Activated naive CD4-positive, alpha-beta T cell treated with anti-CD3 and anti-CD28 coated beads, Interleukin-2, amount 10 ng/mL, durations not matched to agents 7 days and 5 days (primary cell): ENCODE measurements around the gene BSN.

Source experiments
- CTCF ChIA-PET: fragments of 350-600 bp; sonication (Branson Sonifier 250); formaldehyde crosslinking; loops from one replicate; lab custom pipeline; 2021; ENCODE audit warnings: antibody characterized with exemption; lab: Charles Lee
- DNase-seq: peaks from one replicate; pipeline ENCODE4 v3.0.0-alpha.2; 2020
- H3K27ac Mint-ChIP-seq: one replicate; pipeline ENCODE4 v1.8.0; 2021; ENCODE audit warnings: mild to moderate bottlenecking, moderate library complexity, mixed read lengths
- H3K27me3 Mint-ChIP-seq: one replicate; pipeline ENCODE4 v1.8.0; 2021; ENCODE audit warnings: mild to moderate bottlenecking, mixed read lengths
- H3K36me3 Mint-ChIP-seq: one replicate; pipeline ENCODE4 v1.8.0; 2021; ENCODE audit warnings: mixed read lengths
- H3K4me1 Mint-ChIP-seq: one replicate; pipeline ENCODE4 v1.8.0; 2021; ENCODE audit warnings: mixed read lengths
- H3K4me3 Mint-ChIP-seq: one replicate; pipeline ENCODE4 v1.8.0; 2021; ENCODE audit warnings: mild to moderate bottlenecking, moderate library complexity, mixed read lengths
- H3K9me3 Mint-ChIP-seq: one replicate; pipeline ENCODE4 v1.8.0; 2021; ENCODE audit warnings: mixed read lengths

The BSN gene

GRCh38 chr3:49530701-49531100 is 23.6 kb upstream of the BSN start:
- CTCF ChIA-PET = interaction anchor here (1.5 kb wide), 1 partner anchor 9 kb away, joined by 9 read pairs; no protein-coding TSS in a partner anchor
- no peak overlapping the region for H3K4me3 Mint-ChIP-seq

DNA sequence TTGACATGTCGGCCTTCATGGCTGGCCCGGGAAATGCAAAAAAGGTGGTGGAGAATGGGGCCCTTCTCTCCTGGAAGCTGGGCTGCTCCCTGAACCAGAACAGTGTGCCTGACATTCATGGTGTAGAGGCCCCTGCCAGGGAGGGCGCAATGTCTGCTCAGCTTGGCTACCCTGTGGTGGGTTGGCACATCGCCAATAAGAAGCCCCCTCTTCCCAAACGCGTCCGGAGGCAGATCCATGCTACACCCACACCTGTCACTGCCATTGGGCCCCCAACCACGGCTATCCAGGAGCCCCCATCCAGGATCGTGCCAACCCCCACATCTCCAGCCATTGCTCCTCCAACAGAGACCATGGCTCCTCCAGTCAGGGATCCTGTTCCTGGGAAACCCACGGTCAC is 23.1 kb upstream of the BSN start:
- H3K27ac Mint-ChIP-seq = no peak overlapping the region
- peaks cover 15% of the 10 kb centered on the region for H3K36me3 Mint-ChIP-seq
- CTCF ChIA-PET = no interaction called here
- H3K4me3 Mint-ChIP-seq = no peak overlapping the region
- H3K9me3 Mint-ChIP-seq = no peaks in the 10 kb centered on the region
- H3K4me1 Mint-ChIP-seq = no peaks in the 10 kb centered on the region
- DNase-seq = no peak
- no peaks in the 10 kb centered on the region for H3K27me3 Mint-ChIP-seq

More at GRCh38 chr3:49530701-49531100, 23.6 kb upstream of the BSN start:
- no peak for DNase-seq
- H3K9me3 Mint-ChIP-seq = no peaks in the 10 kb centered on the region
- H3K4me1 Mint-ChIP-seq = no peaks in the 10 kb centered on the region
- no peaks in the 10 kb centered on the region for H3K27me3 Mint-ChIP-seq
- peaks cover 15% of the 10 kb centered on the region for H3K36me3 Mint-ChIP-seq
- H3K27ac Mint-ChIP-seq = no peak overlapping the region

GRCh38 chr3:49531715-49532114 is 22.6 kb upstream of the BSN start:
- Mint-ChIP-seq H3K27ac (no peak overlapping the region), H3K36me3 (peaks cover 15% of the 10 kb centered on the region), H3K27me3 (no peaks in the 10 kb centered on the region), H3K9me3 (no peaks in the 10 kb centered on the region), H3K4me1 (no peaks in the 10 kb centered on the region), H3K4me3 (no peak overlapping the region)
- no peak for DNase-seq
- CTCF ChIA-PET = no interaction called here

DNA sequence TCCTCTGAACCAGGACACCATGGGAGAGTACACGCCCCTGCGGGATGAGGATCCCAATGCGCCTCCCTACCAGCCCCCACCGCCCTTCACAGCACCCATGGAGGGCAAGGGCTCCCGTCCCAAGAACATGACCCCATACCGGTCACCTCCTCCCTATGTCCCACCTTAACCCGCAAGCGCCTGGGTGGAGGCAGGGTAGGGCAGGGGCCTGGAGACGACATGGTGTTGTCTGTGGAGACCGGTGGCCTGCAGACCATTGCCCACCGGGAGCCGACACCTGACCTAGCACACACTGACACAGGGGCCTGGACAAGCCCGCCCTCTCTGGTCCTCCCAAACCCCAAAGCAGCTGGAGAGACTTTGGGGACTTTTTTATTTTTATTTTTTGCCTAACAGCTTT is 21.2 kb upstream of the BSN start:
- Mint-ChIP-seq H3K27me3 (no peaks in the 10 kb centered on the region), H3K4me3 (no peak overlapping the region), H3K27ac (no peak overlapping the region), H3K36me3 (peaks cover 15% of the 10 kb centered on the region), H3K9me3 (no peaks in the 10 kb centered on the region), H3K4me1 (no peaks in the 10 kb centered on the region)
- CTCF ChIA-PET = interaction anchor here (1.8 kb wide), 1 partner anchor 138 kb away, joined by 8 read pairs; no protein-coding TSS in a partner anchor
- no peak for DNase-seq

DNA sequence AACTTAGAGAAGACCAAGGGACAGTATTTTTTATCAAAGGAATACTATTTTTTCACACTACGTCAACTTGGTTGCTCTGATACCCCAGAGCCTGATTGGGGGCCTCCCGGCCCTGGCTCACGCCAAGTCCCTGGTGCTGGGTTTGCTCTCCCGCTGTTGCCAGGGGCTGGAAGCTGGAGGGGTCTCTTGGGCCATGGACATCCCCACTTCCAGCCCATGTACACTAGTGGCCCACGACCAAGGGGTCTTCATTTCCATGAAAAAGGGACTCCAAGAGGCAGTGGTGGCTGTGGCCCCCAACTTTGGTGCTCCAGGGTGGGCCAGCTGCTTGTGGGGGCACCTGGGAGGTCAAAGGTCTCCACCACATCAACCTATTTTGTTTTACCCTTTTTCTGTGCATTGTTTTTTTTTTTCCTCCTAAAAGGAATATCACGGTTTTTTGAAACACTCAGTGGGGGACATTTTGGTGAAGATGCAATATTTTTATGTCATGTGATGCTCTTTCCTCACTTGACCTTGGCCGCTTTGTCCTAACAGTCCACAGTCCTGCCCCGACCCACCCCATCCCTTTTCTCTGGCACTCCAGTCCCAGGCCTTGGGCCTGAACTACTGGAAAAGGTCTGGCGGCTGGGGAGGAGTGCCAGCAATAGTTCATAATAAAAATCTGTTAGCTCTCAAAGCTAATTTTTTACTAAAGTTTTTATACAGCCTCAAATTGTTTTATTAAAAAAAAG is 20.3 kb upstream of the BSN start:
- CTCF ChIA-PET = interaction anchor here (1.8 kb wide), 1 partner anchor 137 kb away, joined by 8 read pairs; no protein-coding TSS in a partner anchor
- no peaks in the 10 kb centered on the region for H3K4me1 Mint-ChIP-seq
- no peak overlapping the region for H3K4me3 Mint-ChIP-seq
- no peak for DNase-seq
- no peaks in the 10 kb centered on the region for H3K27me3 Mint-ChIP-seq
- no peaks in the 10 kb centered on the region for H3K9me3 Mint-ChIP-seq
- H3K36me3 Mint-ChIP-seq = peaks cover 15% of the 10 kb centered on the region
- no peak overlapping the region for H3K27ac Mint-ChIP-seq

DNA sequence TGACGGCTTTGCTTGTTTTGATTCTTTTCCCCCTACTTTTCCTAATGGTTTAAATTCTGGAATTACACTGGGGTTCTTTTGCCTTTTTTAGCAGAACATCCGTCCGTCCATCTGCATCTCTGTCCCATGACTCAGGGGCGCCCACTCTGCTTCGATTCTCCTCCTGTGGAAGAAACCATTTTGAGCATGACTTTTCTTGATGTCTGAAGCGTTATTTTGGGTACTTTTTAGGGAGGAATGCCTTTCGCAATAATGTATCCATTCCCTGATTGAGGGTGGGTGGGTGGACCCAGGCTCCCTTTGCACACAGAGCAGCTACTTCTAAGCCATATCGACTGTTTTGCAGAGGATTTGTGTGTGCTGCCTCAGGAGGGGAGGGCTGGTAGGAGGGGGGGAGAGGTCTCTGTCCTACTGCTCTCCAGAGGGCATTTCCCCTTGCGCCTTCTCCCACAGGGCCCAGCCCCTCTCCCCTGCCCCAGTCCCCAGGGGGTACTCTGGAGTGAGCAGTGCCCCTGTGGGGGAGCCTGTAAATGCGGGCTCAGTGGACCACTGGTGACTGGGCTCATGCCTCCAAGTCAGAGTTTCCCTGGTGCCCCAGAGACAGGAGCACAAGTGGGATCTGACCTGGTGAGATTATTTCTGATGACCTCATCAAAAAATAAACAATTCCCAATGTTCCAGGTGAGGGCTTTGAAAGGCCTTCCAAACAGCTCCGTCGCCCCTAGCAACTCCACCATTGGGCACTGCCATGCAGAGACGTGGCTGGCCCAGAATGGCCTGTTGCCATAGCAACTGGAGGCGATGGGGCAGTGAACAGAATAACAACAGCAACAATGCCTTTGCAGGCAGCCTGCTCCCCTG is 19.5 kb upstream of the BSN start:
- Mint-ChIP-seq H3K27ac (no peak overlapping the region), H3K4me1 (no peaks in the 10 kb centered on the region), H3K27me3 (no peaks in the 10 kb centered on the region), H3K4me3 (no peak overlapping the region), H3K36me3 (peaks cover 15% of the 10 kb centered on the region), H3K9me3 (no peaks in the 10 kb centered on the region)
- CTCF ChIA-PET = interaction anchor here (1.8 to 6.8 kb wide), 2 partner anchors 136 to 137 kb away, joined by 8 to 155 read pairs; no protein-coding TSS in a partner anchor
- no peak for DNase-seq

DNA sequence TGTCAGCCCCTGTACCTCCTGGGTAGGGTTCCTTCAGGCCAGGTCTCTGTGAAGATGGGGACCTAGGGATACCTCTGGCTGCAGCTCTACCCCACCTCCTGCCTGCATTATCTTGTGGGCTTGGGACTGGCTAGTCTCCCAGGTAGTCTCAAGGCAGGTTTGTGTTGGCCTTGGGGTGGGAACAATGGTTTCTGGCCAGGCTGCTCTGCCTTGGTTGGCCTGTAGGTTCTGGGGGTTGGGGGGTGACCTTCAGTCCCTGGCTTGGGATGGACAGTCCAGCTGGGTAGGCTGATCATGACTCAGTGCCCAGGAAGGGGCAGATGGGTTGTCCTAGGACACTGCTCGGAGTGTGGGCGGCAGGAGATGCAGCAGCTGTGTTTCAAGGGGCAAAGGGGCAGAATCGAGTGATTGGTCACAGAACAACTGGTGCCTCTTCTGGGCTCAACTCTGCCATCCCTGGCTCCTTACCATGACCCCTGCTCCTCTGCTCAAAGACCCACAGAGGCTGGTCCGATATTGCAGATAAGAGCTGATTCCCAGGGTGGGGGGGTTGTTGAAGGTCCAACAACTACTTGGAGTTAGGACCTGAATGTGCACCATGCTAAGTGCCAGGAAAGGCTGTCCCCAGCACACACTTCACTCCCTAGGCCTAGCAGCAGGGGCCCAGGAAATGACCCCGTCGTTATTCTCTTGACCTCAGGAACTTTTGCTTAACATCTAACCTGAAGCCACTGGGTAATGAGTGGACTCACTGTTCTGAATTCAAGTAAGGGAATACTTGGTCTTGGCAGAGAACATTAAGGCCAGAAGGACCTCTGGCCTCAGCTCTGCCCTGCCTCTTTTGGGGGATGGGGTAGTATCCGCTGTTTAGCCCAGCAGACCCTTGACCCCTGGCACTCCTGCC is 18.1 kb upstream of the BSN start:
- no peak for DNase-seq

DNA sequence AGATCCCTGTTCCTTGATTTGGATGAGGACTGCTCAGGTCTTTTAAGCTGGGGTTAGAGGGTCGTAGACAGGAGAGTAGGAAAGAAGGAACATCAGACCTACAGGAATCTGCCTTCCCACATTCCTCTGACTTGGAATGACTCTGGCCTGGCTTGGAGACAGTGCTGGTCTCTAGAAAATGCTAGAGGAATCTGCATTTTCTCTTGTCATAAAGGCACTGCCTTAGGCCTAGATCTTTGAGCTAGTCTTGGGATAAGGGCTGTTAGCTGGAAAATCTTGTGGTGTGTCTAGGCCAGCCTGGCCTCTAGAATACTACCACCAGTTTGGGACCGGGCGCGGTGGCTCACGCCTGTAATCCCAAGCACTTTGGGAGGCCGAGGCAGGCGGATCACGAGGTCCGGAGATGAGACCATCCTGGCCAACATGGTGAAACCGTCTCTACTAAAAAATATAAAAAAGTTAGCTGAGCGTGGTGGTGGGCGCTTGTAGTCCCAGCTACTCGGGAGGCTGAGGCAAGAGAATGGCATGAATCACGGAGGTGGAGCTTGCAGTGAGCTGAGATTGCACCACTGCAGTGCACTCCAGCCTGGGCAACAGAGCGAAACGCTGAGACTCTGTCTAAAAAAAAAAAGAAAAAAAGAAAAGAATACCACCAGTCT is 17.3 kb upstream of the BSN start:
- CTCF ChIA-PET = interaction anchor here (0.6 to 6.8 kb wide), 4 partner anchors 28 to 176 kb away, joined by 3 to 155 read pairs (median 3); no protein-coding TSS in a partner anchor
- Mint-ChIP-seq H3K4me3 (no peak overlapping the region), H3K9me3 (no peaks in the 10 kb centered on the region), H3K36me3 (no peaks in the 10 kb centered on the region), H3K27ac (no peak overlapping the region), H3K4me1 (peaks cover 5% of the 10 kb centered on the region), H3K27me3 (peaks cover 9% of the 10 kb centered on the region)
- DNase-seq = no peak

More for the DNA sequence above, 18.1 kb upstream of the BSN start:
- H3K4me3 Mint-ChIP-seq = no peak overlapping the region
- H3K36me3 Mint-ChIP-seq = peaks cover 8% of the 10 kb centered on the region
- H3K27me3 Mint-ChIP-seq = peaks cover 7% of the 10 kb centered on the region
- no peak overlapping the region for H3K27ac Mint-ChIP-seq
- CTCF ChIA-PET = interaction anchor here (1.4 to 6.8 kb wide), 2 partner anchors 30 to 135 kb away, joined by 3 to 155 read pairs; no protein-coding TSS in a partner anchor
- H3K9me3 Mint-ChIP-seq = no peaks in the 10 kb centered on the region
- peaks cover 5% of the 10 kb centered on the region for H3K4me1 Mint-ChIP-seq

DNA sequence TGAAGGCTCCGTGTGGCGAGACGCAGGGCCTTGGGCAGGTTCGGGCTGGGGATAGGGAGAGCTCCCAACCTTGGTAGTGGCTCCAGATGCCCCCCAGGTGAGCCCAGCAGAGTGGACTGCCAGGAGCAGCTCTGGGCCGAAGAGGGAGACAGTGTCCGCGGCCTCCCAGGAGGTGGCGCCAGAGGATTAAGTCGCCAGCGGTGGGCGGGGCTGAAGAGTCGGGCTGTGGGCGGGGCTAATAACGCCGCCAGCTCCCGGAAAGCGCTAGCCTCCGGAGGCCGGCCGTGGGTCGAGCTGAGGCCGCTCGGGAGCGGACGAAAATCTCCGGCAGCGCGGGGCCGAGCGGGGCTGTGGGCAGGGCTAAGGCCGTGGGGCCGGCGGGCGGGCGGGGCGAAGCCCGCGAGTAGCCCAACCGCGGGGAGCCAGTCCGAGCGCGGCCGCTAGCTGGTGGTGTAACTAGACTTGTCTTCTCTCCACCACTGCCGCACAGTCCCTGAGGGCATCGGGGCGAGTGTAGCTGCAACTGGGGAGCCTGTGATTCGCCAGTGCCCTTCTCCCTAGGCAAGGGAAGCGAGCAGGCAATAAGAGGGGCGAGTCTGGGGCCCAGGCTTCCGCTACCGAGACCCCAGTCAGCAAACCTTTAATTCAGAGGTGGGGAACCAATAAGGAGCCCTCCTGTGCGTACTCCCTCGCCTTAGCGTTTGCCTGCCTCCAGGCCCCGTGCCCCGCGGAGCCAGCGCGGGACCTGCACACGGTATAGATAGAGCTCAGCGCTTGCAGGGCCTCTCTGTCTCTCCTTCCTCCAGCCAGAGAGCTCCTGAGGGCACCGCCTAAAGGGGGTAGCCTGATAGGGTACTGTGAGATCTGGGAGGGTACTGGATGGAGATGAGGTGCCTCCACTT is 14.4 kb upstream of the BSN start:
- peaks cover 5% of the 10 kb centered on the region for H3K4me1 Mint-ChIP-seq
- no peaks in the 10 kb centered on the region for H3K9me3 Mint-ChIP-seq
- peak; percentile 93 for DNase-seq
- H3K27me3 Mint-ChIP-seq = peaks cover 22% of the 10 kb centered on the region
- CTCF ChIA-PET = interaction anchor here (0.5 to 6.8 kb wide), 45 partner anchors 8 to 1971 kb away, joined by 3 to 155 read pairs (median 4); partner anchors contain the start of gene BSN
- H3K36me3 Mint-ChIP-seq = no peaks in the 10 kb centered on the region
- H3K4me3 Mint-ChIP-seq = peak overlapping the region; percentile 71
- no peak overlapping the region for H3K27ac Mint-ChIP-seq

- no peak overlapping the region for H3K27ac Mint-ChIP-seq
- CTCF ChIA-PET = interaction anchor here (1.7 to 2.2 kb wide), 2 partner anchors 9 to 13 kb away, joined by 3 to 7 read pairs; no protein-coding TSS in a partner anchor
- H3K9me3 Mint-ChIP-seq = no peaks in the 10 kb centered on the region
- H3K36me3 Mint-ChIP-seq = no peaks in the 10 kb centered on the region
- no peak overlapping the region for H3K4me3 Mint-ChIP-seq
- H3K4me1 Mint-ChIP-seq = peaks cover 26% of the 10 kb centered on the region
- peak; percentile 16 for DNase-seq
- peaks cover 68% of the 10 kb centered on the region for H3K27me3 Mint-ChIP-seq
Measured at GRCh38 chr3:49552087-49552486, 2.2 kb upstream of the BSN start.

DNA sequence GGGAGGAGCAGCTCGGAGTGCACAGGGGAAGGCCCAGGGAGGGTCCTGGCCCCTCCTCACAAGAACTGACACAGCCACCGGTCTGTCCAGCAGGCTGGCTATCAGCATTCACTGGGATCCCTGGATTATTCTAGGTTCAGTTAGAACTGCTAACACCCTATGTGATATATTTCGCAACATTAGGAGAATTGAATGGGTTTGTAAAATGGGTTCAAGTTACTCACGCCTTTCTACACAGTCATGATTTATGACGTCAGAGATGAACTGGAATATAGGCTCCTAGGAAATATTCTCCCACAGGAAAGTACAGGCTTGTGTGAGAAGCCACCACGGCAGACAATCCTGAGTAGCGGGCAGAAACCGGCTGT is 969 bp upstream of the BSN start:
- CTCF ChIA-PET = interaction anchor here (1.7 to 2.2 kb wide), 2 partner anchors 10 to 14 kb away, joined by 3 to 7 read pairs; no protein-coding TSS in a partner anchor
- DNase-seq = no peak
- H3K9me3 Mint-ChIP-seq = no peaks in the 10 kb centered on the region
- H3K27me3 Mint-ChIP-seq = peaks cover 69% of the 10 kb centered on the region
- H3K27ac Mint-ChIP-seq = no peak overlapping the region
- H3K4me1 Mint-ChIP-seq = peaks cover 26% of the 10 kb centered on the region
- H3K36me3 Mint-ChIP-seq = no peaks in the 10 kb centered on the region
- H3K4me3 Mint-ChIP-seq = peak overlapping the region; percentile 75

GRCh38 chr3:49554633-49555265 is 472 bp downstream of the BSN start:
- Mint-ChIP-seq H3K27me3 (peaks cover 60% of the 10 kb centered on the region), H3K27ac (no peak overlapping the region), H3K9me3 (no peaks in the 10 kb centered on the region), H3K4me3 (peak overlapping the region; percentile 61), H3K4me1 (peaks cover 26% of the 10 kb centered on the region), H3K36me3 (no peaks in the 10 kb centered on the region)
- DNase-seq = peak; percentile 70
- CTCF ChIA-PET = interaction anchor here (2.2 kb wide), 1 partner anchor 15 kb away, joined by 11 read pairs; no protein-coding TSS in a partner anchor
